K562 (cell line): ENCODE measurements around the gene KAZN. TPM values are rescaled to one million over a fixed set of nuclear protein-coding genes. Genes with fewer than 3 reads are reported as not detected.

Source experiments
- CREM ChIP-seq: IDR thresholded peaks from 2 replicates; pipeline ENCODE4 v1.6.1; 2014; ENCODE audit warnings: antibody characterized with exemption, low read depth
- HDAC6 ChIP-seq: IDR thresholded peaks from 2 replicates; pipeline ENCODE4 v1.6.1; 2012; ENCODE audit warnings: low read depth, mild to moderate bottlenecking, control low read depth, inconsistent platforms, low read length, moderate library complexity
- ILF3 ChIP-seq: fragments of 450-650 bp; IDR thresholded peaks from 2 replicates; pipeline ENCODE4 v1.6.1; 2018; ENCODE audit warnings: antibody characterized with exemption, mild to moderate bottlenecking, moderate library complexity, borderline replicate concordance
- PBX2 ChIP-seq, 2 experiments: IDR thresholded peaks in 1 of 2; conservative IDR thresholded peaks in 1 of 2; 2 replicates each; pipeline ENCODE4 v1.6.1; 2016; ENCODE audit warnings: low read depth in 2 of 2, mild to moderate bottlenecking in 1 of 2, missing compliant biosample characterization in 1 of 2, missing genetic modification characterization in 1 of 2, moderate library complexity in 1 of 2
- polyA plus RNA-seq, 8 experiments: library from polyadenylated mRNA; depleted of rRNA in 4 of 8; stranded (reverse) in 5 of 8; unstranded in 3 of 8; fragments of >200 nt; fragmentation: Nextera tagmentation in 2 of 8; fragmentation: Illumina TruSeq in 1 of 8; extraction: Ambion mirVana in 2 of 8; extraction: Trizol in 1 of 8; gene quantifications; 2 replicates each; pipeline versions ENCODE4 v1.2.1 to v1.2.3, GENCODE V29; 2011 to 2014; ENCODE audit warnings: inconsistent platforms in 1 of 8, missing spikeins in 1 of 8
- total RNA-seq, 7 experiments: library from RNA; depleted of rRNA in 6 of 7; stranded (reverse); fragments of >200 nt in 6 of 7; fragmentation: Illumina TruSeq in 2 of 7; extraction: Trizol in 2 of 7; gene quantifications; 2 replicates each; pipeline versions ENCODE4 v1.2.1 to v1.2.3, GENCODE V29; 2011 to 2021; ENCODE audit warnings: low replicate concordance in 1 of 7
- TF ChIP-seq, protein P1 (sequence below): sonication (generic); formaldehyde crosslinking; IDR thresholded peaks from 2 replicates; pipeline ENCODE4 v1.8.1; 2023; ENCODE audit warnings: missing genetic modification reagents, mild to moderate bottlenecking, borderline replicate concordance
- TF ChIP-seq, protein P2 (sequence below): fragments of 450-650 bp; IDR thresholded peaks from 2 replicates; pipeline ENCODE4 v1.6.1; 2016; ENCODE audit warnings: low read depth

Gene KAZN
- total and polyA plus RNA-seq, 9 of the 15 experiments (the other 6 are each of a cell fraction or from before 2014, with no cell fraction given), result 2.1 to 21.6 (median 5.4) TPM

DNA sequence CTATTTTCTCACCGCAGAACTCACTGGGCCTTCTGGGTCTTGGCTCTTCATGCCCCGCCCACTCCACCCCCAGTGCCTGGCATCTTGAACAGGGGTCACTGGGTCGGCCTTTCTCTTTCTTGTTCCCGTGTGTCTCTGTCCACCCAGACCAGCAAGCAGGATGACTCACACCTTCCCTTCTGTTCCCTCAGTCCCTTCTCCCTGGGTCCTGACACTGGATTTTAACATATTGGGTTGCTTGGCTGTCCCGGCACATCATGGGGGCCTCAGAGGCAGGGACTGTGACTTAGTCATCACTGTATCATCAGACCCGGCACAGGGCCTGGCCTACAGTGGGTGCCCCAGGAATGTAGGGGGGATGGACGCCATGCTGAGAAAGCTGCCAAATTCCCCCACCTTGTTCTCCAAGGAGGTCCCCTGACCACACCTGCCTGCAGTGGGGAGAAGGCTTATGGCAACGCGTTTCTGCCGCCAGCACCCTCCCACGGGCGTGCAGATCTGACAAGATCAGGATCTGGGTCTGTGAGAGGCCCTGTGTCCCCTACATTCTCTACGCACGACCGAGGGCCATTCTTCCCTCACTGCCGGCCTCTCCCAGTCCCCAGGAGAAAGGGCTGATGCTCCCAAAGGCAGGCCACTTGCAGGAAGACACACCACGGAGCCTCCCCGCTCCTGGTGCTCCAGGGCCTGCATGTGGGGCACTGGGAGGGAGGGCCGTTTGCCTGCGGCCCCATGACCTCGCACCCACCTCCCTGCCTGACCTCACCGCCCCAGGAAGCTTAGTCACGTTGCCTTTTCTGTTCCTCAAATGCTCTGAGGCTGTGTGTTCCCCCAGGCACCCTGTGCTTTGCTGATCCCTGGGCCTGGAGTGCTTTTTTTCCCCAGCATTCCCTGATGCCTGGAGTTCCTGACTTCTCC lies 397.9 kb downstream of the KAZN start (continued):
- TF ChIP-seq, protein P1, sequence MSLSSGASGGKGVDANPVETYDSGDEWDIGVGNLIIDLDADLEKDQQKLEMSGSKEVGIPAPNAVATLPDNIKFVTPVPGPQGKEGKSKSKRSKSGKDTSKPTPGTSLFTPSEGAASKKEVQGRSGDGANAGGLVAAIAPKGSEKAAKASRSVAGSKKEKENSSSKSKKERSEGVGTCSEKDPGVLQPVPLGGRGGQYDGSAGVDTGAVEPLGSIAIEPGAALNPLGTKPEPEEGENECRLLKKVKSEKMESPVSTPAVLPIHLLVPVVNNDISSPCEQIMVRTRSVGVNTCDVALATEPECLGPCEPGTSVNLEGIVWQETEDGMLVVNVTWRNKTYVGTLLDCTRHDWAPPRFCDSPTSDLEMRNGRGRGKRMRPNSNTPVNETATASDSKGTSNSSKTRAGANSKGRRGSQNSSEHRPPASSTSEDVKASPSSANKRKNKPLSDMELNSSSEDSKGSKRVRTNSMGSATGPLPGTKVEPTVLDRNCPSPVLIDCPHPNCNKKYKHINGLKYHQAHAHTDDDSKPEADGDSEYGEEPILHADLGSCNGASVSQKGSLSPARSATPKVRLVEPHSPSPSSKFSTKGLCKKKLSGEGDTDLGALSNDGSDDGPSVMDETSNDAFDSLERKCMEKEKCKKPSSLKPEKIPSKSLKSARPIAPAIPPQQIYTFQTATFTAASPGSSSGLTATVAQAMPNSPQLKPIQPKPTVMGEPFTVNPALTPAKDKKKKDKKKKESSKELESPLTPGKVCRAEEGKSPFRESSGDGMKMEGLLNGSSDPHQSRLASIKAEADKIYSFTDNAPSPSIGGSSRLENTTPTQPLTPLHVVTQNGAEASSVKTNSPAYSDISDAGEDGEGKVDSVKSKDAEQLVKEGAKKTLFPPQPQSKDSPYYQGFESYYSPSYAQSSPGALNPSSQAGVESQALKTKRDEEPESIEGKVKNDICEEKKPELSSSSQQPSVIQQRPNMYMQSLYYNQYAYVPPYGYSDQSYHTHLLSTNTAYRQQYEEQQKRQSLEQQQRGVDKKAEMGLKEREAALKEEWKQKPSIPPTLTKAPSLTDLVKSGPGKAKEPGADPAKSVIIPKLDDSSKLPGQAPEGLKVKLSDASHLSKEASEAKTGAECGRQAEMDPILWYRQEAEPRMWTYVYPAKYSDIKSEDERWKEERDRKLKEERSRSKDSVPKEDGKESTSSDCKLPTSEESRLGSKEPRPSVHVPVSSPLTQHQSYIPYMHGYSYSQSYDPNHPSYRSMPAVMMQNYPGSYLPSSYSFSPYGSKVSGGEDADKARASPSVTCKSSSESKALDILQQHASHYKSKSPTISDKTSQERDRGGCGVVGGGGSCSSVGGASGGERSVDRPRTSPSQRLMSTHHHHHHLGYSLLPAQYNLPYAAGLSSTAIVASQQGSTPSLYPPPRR (CRISPR knock-in tag), result no peak
- TF ChIP-seq HDAC6 (no peak), CREM (peak; percentile 25; the same call in 1 of the 2 replicates), PBX2 (CRISPR knock-in tag; IDR thresholded peaks at IDR 0.05; ENCODE audit: low read depth) (no peak), PBX2 (tag; conservative IDR thresholded peaks at IDR 0.05; ENCODE audit: low read depth) (no peak), ILF3 (no peak)
- TF ChIP-seq, protein P2, sequence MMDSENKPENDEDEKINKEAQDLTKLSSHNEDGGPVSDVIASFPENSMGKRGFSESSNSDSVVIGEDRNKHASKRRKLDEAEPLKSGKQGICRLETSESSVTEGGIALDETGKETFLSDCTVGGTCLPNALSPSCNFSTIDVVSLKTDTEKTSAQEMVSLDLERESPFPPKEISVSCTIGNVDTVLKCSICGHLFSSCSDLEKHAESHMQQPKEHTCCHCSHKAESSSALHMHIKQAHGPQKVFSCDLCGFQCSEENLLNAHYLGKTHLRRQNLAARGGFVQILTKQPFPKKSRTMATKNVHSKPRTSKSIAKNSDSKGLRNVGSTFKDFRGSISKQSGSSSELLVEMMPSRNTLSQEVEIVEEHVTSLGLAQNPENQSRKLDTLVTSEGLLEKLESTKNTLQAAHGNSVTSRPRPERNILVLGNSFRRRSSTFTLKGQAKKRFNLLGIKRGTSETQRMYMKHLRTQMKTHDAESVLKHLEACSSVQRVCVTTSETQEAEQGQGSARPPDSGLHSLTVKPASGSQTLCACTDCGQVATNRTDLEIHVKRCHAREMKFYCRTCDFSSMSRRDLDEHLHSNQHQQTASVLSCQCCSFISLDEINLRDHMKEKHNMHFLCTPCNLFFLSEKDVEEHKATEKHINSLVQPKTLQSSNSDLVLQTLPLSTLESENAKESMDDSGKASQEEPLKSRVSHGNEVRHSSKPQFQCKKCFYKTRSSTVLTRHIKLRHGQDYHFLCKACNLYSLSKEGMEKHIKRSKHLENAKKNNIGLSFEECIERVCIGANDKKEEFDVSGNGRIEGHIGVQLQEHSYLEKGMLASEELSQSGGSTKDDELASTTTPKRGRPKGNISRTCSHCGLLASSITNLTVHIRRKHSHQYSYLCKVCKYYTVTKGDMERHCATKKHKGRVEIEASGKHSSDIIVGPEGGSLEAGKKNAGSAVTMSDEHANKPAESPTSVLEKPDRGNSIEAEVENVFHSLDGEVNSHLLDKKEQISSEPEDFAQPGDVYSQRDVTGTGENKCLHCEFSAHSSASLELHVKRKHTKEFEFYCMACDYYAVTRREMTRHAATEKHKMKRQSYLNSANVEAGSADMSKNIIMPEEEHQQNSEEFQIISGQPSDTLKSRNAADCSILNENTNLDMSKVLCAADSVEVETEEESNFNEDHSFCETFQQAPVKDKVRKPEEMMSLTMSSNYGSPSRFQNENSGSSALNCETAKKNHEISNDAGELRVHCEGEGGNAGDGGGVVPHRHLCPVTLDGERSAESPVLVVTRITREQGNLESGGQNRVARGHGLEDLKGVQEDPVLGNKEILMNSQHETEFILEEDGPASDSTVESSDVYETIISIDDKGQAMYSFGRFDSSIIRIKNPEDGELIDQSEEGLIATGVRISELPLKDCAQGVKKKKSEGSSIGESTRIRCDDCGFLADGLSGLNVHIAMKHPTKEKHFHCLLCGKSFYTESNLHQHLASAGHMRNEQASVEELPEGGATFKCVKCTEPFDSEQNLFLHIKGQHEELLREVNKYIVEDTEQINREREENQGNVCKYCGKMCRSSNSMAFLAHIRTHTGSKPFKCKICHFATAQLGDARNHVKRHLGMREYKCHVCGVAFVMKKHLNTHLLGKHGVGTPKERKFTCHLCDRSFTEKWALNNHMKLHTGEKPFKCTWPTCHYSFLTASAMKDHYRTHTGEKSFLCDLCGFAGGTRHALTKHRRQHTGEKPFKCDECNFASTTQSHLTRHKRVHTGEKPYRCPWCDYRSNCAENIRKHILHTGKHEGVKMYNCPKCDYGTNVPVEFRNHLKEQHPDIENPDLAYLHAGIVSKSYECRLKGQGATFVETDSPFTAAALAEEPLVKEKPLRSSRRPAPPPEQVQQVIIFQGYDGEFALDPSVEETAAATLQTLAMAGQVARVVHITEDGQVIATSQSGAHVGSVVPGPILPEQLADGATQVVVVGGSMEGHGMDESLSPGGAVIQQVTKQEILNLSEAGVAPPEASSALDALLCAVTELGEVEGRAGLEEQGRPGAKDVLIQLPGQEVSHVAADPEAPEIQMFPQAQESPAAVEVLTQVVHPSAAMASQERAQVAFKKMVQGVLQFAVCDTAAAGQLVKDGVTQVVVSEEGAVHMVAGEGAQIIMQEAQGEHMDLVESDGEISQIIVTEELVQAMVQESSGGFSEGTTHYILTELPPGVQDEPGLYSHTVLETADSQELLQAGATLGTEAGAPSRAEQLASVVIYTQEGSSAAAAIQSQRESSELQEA, result no peak
